Stimulated activated CD8-positive, alpha-beta memory T cell treated with anti-CD3 and anti-CD28 coated beads, Interleukin-7, amount 100 ng/mL, for 48 hours (primary cell): ENCODE data around the gene SEC24C.
"Not testable (repeated sequence)": the region's sequence is repeated elsewhere in the genome, so short reads cannot be mapped to it uniquely, and the experiment has no call there.

Source experiments
- DNase-seq, 2 donors: peaks; one replicate each; pipeline ENCODE4 v3.0.0-alpha.2; 2020; ENCODE audit warnings: low read depth in 1 of 2; ENCODE audit errors: extremely low read depth in 1 of 2

The SEC24C gene

GRCh38 chr10:73771722-73772280 lies 27.6 kb downstream of the SEC24C start:
- DNase-seq, result peak; percentile 61 to 63

- DNase-seq, result peak; percentile 70 to 71
These were observed 28.3 kb downstream of the SEC24C start for GRCh38 chr10:73772281-73773151.

GRCh38 chr10:73773152-73773879 lies 29.1 kb downstream of the SEC24C start:
- DNase-seq, result no peak

- DNase-seq, result no peak
These were observed 30.5 kb downstream of the SEC24C start for GRCh38 chr10:73774637-73775036.

- no peak for DNase-seq
These were observed 34.8 kb downstream of the SEC24C start for GRCh38 chr10:73779018-73779417.

GRCh38 chr10:73779539-73780197 lies 35.5 kb downstream of the SEC24C start:
- DNase-seq, result no peak

- DNase-seq, result no peak
These were observed 36.1 kb downstream of the SEC24C start for GRCh38 chr10:73780301-73780700.

GRCh38 chr10:73780966-73781365 lies 36.8 kb downstream of the SEC24C start:
- no peak for DNase-seq

- DNase-seq, result no peak
These were observed 37.3 kb downstream of the SEC24C start for GRCh38 chr10:73781548-73781878.

- peak; percentile 83 to 86 for DNase-seq
These were observed 37.9 kb downstream of the SEC24C start, which contains the start of gene CHCHD1 for GRCh38 chr10:73781879-73782748. Gene CHCHD1, plus strand, starts transcription at chr10:73782048. Its CDS starts 28 bp downstream, at chr10:73782076.

- DNase-seq, result no peak
These were observed 38.5 kb downstream of the SEC24C start for GRCh38 chr10:73782749-73783085.

GRCh38 chr10:73785211-73785720 lies 41.1 kb downstream of the SEC24C start, which contains the start of gene ZSWIM8:
Gene ZSWIM8, plus strand, starts transcription at chr10:73785606. Its CDS starts 273 bp downstream, at chr10:73785879.
- DNase-seq, result peak; percentile 72 to 75

- DNase-seq, result peak in 1 of 2 donors; percentile 24
These were observed 41.7 kb downstream of the SEC24C start for GRCh38 chr10:73785721-73786511.

GRCh38 chr10:73786512-73786885 lies 42.3 kb downstream of the SEC24C start:
- no peak for DNase-seq

- DNase-seq, result not testable (repeated sequence)
These were observed 43.0 kb downstream of the SEC24C start for GRCh38 chr10:73787031-73787800.

GRCh38 chr10:73788864-73789658 lies 44.9 kb downstream of the SEC24C start:
- DNase-seq, result no peak

GRCh38 chr10:73789659-73790055 lies 45.5 kb downstream of the SEC24C start:
- DNase-seq, result no peak
